T follicular helper cell (primary cell): Measurements from ENCODE around the gene TRPM7.
"Not testable (repeated sequence)": the region's sequence is repeated elsewhere in the genome, so short reads cannot be mapped to it uniquely, and the experiment has no call there.

ENCODE experiments used
- DNase-seq: peaks from one replicate; pipeline ENCODE4 v3.0.0-alpha.2; 2020; ENCODE audit warnings: low read depth

TRPM7 gene

GRCh38 chr15:50655555-50655954 is 31.0 kb downstream of the TRPM7 start:
- no peak for DNase-seq

- no peak for DNase-seq
Observed at GRCh38 chr15:50653156-50653743, 33.3 kb downstream of the TRPM7 start.

DNA sequence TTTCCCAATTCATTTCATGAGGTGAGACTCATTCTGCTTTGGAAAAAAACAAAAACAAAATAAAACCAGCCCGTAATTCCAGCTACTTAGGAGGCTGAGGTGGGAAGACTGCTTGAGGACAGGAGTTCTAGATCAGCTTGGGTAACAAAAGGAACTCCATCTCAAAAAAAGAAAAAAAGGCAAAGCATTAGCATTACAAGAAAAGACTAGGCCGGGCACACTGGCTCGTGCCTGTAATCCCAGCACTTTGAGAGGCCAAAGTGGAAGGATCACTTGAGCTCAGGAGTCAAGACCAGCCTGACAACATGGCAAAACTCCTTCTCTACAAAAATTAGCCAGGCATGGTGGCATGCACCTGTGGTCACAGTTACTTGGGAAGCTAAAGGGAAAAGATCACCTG is 33.9 kb downstream of the TRPM7 start:
- DNase-seq: no peak

DNA sequence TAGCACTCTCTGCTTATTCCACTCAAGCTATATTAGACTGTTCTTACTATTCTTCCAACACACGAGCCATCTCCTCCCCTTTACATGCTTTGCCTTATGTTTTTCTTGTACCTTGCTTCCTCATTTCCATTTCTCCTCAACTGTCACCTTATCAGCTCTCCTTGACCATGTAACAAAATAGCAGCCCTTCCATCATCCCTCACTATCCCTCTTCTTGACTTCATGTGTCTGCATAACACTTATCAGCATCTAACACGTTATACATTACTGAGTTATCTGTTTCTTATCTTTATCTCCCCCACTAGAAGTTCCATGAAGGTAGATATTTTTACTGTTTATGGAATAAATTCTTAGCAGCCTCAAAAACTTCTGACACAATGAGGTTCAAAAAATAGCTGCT is 45.3 kb downstream of the TRPM7 start:
- no peak for DNase-seq

GRCh38 chr15:50636146-50636545 is 50.5 kb downstream of the TRPM7 start:
- no peak for DNase-seq

GRCh38 chr15:50633653-50634052 is 52.9 kb downstream of the TRPM7 start:
- DNase-seq: no peak

GRCh38 chr15:50628421-50628820 is 58.2 kb downstream of the TRPM7 start:
- no peak for DNase-seq

DNA sequence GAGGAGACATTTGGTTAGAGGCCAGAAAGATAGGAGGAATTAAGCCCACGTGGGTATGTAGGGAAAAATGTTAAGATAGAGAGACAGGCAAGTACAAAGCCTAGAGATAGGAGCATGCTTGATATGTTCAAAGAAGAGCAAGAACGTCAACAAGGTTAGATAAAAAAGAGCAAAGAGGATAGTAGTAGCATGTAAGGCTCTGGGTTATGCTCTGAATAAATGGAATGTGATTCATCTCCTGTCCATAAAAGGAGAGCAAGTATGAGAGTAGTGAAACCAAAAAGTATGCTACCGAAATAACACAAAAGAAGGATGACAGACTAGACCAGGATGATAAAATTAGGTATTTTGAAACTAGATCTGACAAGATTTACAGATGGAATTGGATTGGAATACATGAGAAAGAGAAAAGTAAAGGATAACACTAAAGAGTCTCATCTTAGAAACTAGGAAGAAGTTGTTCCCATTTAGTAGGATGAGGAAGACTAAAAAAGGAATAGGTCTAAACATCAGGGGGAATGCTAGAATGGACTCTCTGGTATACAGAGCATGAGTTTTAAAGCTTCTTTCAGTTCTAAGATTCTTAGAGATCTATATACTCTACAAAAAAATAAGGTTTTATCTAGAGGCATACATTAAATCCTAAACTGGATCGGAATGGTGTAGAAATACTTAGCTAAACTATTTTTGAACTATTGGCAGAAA is 59.1 kb downstream of the TRPM7 start:
- DNase-seq: no peak

DNA sequence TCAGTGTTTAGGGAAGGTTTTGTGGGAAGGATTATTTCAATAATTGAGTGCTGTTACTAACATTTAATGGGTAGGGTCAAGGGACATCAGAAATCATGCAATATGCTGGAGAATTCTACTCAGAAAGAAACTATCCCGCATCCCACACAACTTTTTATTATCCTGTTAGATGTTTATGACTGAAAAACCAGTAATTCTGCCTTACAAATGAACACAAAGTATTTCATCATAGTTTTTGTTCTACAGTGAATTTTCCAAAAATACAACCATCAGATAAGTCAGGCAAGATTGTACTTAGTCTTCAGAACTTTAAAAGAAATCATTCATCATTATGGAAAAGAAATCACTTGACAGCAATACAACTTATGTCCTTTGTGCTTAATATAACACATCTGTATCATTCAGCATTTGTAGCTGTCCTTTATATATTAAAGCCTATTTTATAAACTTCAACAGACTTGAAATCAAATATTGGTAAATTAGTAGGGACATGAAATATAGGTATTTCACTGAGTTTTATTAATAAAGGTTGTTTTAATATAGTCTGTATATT is 61.9 kb downstream of the TRPM7 start:
- no peak for DNase-seq

- DNase-seq: not testable (repeated sequence)
Observed at GRCh38 chr15:50622361-50622943, 64.1 kb downstream of the TRPM7 start.

DNA sequence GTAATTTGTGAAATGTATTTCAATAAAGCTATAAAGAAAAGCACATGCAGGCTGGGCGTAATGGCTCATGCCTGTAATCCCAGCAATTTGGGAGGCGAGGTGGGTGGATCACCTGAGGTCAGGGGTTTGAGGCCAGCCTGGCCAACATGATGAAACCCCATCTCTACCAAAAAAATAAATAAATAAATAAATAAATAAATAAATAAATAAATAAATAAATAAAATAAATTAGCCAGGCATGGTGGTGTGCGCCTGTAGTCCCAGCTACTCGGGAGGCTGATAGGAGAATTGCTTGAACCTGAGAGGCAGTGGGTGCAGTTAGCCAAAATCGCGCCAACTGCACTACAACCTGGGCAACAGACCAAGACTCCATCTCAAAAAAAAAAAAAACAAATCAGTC is 69.6 kb downstream of the TRPM7 start:
- DNase-seq: not testable (repeated sequence)

- DNase-seq: not testable (repeated sequence)
Observed at GRCh38 chr15:50616554-50616953, 70.0 kb downstream of the TRPM7 start.

DNA sequence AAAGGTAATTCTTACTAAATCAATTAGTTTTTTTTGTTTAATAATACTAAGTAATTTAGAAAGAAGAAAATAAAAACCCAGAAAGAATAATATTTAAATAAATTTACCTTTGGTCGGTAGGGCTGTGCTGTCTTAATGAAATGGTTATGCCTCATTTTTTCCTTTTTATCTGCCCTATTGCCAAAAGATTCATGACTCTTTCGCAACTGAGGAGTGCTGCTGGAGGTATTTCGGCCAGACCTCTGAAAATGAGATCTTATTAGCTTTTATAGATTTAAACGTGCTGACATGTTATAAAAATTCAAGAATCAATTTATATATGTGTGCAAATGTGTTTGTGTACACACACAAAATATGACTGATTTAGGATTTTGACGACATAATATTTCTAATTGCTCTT is 73.0 kb downstream of the TRPM7 start:
- DNase-seq: no peak

DNA sequence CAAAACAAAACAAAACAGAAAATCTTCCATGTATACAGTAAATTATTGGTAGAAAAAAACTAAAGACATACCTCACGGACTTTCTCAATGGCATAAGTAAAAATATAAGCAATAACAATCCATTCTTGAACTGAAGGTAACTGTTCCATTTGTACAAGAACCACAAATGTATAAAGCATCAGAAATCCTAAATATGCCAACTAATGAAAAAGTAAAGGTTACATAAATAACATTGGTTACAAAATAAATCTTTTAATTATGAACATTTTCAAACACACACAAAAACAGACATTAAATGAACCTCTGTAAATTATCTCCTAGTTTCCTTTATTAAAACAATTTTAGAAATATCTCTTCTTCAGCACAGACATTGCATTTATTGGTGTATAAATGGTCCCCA is 79.5 kb downstream of the TRPM7 start:
- DNase-seq: no peak

GRCh38 chr15:50605462-50605861 is 81.1 kb downstream of the TRPM7 start:
- DNase-seq: no peak

- DNase-seq: not testable (repeated sequence)
Observed at GRCh38 chr15:50602028-50602427, 84.6 kb downstream of the TRPM7 start.

- no peak for DNase-seq
Observed at GRCh38 chr15:50594311-50594710, 92.3 kb downstream of the TRPM7 start.

DNA sequence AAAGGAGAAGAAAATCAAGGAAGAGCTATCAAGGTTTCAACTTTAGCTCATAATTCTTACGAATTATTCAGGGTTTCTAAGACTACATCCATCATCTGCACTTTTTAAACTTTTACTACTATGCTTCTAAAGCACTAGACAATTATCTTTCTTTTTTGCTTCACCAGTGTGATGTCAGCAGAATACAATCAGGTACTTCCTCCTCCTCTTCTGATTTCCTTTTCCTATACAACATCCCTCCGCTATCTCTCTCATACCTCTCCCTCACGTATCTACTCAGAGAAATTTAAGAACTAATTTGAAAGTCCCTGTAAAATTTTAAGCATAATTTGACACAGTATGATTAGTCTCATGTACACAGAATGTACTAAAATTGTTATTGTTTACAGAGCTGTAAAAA is 92.8 kb downstream of the TRPM7 start:
- DNase-seq: no peak

DNA sequence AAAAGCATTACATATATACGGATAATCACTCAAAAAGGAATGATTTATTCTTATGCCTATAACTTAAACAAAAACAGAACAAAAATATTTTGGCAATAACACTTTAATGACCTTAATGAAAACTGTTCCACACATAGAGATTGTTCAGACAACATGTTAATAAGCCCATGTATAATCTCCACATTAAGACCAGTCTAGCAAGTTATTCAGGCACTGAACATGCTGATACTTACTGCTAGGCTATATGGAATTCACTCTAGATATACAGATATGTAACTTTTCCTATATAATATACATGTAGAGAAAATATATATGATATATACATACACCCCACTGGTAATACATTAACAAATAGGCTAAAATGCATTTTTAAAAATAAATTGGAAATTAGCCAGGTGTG is 96.3 kb downstream of the TRPM7 start:
- DNase-seq: no peak

DNA sequence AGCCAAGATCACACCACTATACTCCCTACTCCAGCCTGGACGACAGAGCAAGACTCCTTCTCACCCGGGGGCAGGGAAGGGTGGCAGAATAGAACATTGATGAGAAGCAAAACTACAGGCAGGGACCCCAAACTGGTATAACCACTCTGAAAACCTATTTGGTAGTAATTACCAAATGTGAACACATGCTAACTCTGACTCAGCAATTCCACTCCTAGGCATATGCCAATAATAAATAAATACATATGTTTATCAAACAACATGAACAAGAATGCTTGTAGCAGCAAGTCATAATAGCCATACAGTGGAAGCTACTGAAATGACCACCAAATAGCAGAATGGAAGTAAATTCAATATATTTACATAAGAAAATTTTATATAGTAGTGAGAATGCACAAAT is 109.1 kb downstream of the TRPM7 start:
- no peak for DNase-seq

DNA sequence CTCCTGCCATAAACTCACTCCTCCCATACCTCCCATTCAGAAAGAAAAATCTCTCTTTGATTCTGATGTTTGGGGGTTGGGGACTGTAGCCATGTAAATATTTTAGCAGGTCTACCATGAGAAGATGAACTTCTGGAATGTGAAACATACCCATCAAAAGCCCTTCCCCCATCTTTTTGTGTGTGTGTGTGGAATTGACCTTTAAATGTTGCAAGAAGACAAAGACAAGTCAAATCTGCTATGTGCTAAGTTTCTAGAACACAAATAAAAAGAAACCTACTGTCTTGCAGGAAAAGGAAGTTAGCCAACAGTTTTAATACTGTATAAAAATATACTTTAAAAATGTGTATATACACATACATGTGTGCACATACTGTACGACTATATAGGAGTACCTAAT is 110.4 kb downstream of the TRPM7 start:
- no peak for DNase-seq

DNA sequence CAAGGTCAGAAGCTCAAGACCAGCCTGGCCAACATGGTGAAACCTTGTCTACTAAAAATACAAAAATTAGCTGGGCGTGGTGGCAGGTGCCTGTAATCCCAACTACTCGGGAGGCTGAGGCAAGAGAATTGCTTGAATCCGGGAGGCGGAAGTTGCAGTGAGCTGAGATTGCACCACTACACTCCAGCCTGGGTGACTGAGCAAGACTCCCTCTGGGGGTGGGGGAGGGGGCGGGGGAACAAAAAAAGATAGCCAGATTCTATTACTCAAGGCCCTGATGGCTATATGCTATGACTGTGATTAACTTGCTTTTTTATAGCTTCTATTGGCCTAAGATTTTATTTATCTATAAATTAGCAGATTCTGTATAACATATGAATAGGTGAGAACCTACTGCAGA is 112.8 kb downstream of the TRPM7 start:
- DNase-seq: not testable (repeated sequence)

GRCh38 chr15:50563756-50564155 is 122.8 kb downstream of the TRPM7 start:
- no peak for DNase-seq
